HG02981 (cell line): ENCODE results near the gene POLR1F.
"Not testable (repeated sequence)": the region's sequence is repeated elsewhere in the genome, so short reads cannot be mapped to it uniquely, and the experiment has no call there.

Source experiments
- ATAC-seq: cut with Tn5 transposase; IDR thresholded peaks from one replicate; pipeline ENCODE4 v1.9.1; 2021; ENCODE audit warnings: mild to moderate bottlenecking, moderate library complexity; ENCODE audit not compliant: unreplicated experiment

POLR1F gene

GRCh38 chr7:19708397-19709248 is at the start of gene POLR1F:
Gene POLR1F (minus strand): TSS chr7:19709037. CDS start chr7:19709016, 21 bp downstream.
- peak; percentile 98 for ATAC-seq

- ATAC-seq: no peak
These were observed 45.8 kb upstream of the POLR1F start for GRCh38 chr7:19754521-19755116.

GRCh38 chr7:19752020-19752419 is 43.2 kb upstream of the POLR1F start:
- ATAC-seq: no peak

GRCh38 chr7:19749658-19750057 is 40.8 kb upstream of the POLR1F start:
- ATAC-seq: no peak

- ATAC-seq: peak; percentile 54
These were observed 39.0 kb upstream of the POLR1F start for GRCh38 chr7:19747740-19748339.

- no peak for ATAC-seq
These were observed 35.2 kb upstream of the POLR1F start for GRCh38 chr7:19744075-19744474.

GRCh38 chr7:19728716-19729115 is 19.9 kb upstream of the POLR1F start:
- ATAC-seq: no peak

- ATAC-seq: no peak
These were observed 16.9 kb upstream of the POLR1F start for GRCh38 chr7:19725770-19726169.

GRCh38 chr7:19715499-19715898 is 6.7 kb upstream of the POLR1F start:
- ATAC-seq: no peak

- ATAC-seq: no peak
These were observed 4.8 kb upstream of the POLR1F start for GRCh38 chr7:19713676-19714075.

GRCh38 chr7:19709249-19709578 is 377 bp upstream of the POLR1F start:
- no peak for ATAC-seq

GRCh38 chr7:19707240-19707639 is 1.6 kb downstream of the POLR1F start:
- ATAC-seq: no peak

GRCh38 chr7:19705663-19706062 is 3.2 kb downstream of the POLR1F start:
- no peak for ATAC-seq

GRCh38 chr7:19701471-19701870 is 7.4 kb downstream of the POLR1F start:
- ATAC-seq: no peak

- no peak for ATAC-seq
These were observed 7.9 kb downstream of the POLR1F start for GRCh38 chr7:19700936-19701335.

- ATAC-seq: no peak
These were observed 10.5 kb downstream of the POLR1F start for GRCh38 chr7:19698331-19698730.

- no peak for ATAC-seq
These were observed 11.9 kb downstream of the POLR1F start for GRCh38 chr7:19696926-19697325.

GRCh38 chr7:19692111-19692828 is 16.6 kb downstream of the POLR1F start:
- no peak for ATAC-seq

GRCh38 chr7:19690736-19691135 is 18.1 kb downstream of the POLR1F start:
- no peak for ATAC-seq

- not testable (repeated sequence) for ATAC-seq
These were observed 19.7 kb downstream of the POLR1F start for GRCh38 chr7:19689130-19689529.

GRCh38 chr7:19681596-19681995 is 27.2 kb downstream of the POLR1F start:
- no peak for ATAC-seq
